ENCODE measurements around the gene KCNG4. TPM values are rescaled to one million over a fixed set of nuclear protein-coding genes. Genes with fewer than 3 reads are reported as not detected.
A peak's percentile ranks its signal among the peaks of the same experiment; 100 is the strongest.
"Not testable (repeated sequence)": the region's sequence is repeated elsewhere in the genome, so short reads cannot be mapped to it uniquely, and the experiment has no call there.

The KCNG4 gene
- total RNA-seq, 1 donor from 2014 or later = not detected

DNA sequence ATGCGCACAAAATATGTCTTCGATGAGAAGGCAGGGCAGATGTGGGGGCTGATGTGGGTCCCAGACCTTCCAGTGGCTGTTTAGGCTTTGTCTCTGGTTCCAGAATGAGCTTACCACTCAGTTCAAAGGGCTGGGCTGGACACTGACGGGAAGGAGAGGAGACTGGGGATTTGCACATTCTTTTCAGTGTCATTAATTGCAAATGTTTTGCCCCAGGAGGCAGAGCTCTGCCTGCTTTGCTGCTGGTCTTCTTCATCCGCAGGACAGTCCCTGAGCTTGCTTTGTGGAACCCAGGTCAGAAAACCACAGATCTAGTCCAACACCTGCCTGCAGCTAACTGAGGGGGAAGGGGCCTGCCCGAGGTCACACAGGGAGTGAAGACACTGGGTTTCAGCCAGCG is 20.9 kb downstream of the KCNG4 start:
- intact Hi-C loops (cut with DNase I) = no loop called here
- DNase-seq = no peak
- no peak for ATAC-seq (ENCODE audit: poor library complexity)

DNA sequence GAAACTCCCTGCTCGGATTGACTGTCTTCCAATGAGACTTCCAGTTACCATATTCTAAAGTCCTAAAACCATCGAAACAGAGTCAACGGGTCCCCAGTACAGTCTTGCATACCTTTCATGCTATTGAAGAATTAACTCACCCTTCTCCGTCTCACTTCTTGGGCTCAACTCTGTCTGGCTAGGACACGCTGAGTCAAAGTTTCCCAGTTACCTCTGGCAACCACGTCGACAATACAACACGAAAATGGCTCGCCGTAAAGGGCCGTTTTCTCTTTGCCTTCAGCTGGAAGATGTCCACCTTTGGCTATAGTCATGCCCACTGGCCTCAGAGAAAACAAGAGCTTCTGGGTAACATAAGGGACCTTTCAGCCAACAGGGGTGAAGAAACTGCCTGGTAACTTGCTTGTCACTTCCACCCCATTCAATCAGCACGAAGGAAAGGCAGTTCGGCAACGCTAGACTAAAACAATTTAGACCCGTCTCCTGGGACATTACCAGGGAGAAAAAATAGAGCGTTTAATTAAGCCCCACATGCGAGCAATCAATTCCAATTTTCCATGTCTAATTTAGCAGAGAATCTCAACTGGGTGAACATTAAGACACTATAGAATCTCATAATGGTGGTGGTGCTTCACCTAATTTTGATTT is 21.5 kb downstream of the KCNG4 start:
- intact Hi-C loops (cut with DNase I) = no loop called here
- DNase-seq (no peak), ATAC-seq (ENCODE audit: poor library complexity) (no peak)

DNA sequence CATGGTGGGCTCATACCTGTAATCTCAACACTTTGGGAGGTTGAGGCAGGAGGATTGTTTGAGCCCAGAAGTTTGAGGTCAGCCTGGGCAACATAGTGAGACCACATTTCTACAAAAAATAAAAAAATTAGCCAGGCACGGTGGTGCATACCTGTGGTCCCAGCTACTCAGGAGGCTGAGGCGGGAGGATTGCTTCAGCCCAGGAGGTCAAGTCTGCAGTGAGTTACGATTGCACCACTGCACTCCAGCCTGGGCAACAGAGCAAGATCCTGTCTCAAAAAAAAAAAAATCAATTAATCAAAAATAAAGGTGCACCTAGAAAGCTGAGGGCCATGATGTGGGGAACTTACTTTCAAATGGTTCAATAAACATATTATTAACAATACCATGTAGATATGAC is 23.7 kb downstream of the KCNG4 start:
- DNase-seq; ATAC-seq (ENCODE audit: poor library complexity); intact Hi-C loops (cut with DNase I): not testable (repeated sequence)

DNA sequence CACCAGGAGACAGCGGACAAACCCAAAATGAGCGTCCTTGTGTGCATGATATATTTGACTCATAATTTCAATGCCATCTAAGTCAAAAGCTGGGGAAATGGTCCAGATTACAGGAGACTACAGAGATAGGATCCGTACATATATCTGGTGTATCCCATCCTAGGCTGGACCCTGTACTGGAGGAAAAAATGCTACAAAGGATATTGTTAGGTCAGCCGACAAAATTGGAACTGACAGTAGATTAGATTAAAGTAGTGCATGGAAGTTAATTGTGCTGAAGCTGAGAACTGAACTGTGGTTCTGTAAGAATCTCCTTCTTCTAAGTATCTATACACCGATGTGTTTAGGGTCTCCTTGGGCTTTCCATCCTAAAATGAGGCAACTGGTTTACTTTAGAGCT is 24.3 kb downstream of the KCNG4 start:
- DNase-seq (no peak), ATAC-seq (ENCODE audit: poor library complexity) (no peak)
- intact Hi-C loops (cut with DNase I) = no loop called here

DNA sequence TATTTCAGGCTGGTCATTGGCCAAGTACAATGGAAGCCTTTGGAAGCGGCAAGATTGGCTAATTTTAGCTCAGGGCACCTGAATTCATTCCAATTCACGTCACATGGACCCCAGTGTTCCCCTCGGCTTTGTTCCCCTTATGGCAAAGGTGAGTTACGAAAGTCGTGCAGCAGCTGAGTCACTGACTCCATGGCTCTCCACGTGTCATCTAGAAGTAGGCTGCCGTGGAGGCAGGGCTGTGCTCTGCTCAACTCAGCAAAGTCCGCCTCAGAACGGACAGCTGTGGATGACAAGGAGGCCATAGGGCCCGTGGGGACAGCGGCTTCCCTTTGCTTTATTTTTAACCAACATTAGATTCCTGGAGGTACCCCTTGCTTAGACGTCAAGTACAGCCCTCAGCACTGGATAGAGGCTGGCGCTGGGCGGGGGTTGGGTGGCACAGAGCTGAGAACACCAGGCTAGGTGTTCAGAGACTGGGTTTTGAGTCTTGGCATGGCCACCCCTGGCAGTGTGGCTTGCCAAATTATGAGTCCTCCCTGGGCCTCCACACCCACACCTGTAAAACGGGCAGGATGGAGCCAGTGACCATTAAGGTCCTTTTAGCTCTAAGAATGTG is 25.3 kb downstream of the KCNG4 start:
- DNase-seq = no peak
- ATAC-seq (ENCODE audit: poor library complexity) = peak; percentile 70
- intact Hi-C loops (cut with DNase I) = no loop called here

DNA sequence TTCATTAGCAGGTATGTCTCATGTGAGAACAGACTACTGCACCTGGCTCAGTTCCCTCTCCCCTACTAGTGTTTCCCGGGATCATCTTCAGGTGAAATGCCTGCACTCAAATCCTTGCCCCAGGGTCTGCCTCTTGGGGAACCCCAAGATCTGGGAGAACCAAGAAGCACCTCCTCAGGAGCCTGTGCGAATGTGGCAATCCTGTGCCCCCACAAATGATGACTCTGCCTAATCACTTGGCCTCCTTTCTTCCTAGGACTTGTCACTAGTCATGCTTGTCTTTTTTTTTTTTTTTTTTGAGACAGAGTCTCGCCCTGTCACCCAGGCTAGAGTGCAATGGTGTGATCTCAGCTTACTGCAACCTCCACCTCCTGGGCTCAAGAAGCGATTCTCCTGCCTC is 27.2 kb downstream of the KCNG4 start:
- ATAC-seq (ENCODE audit: poor library complexity) = no peak
- intact Hi-C loops (cut with DNase I) = no loop called here
- DNase-seq = no peak

DNA sequence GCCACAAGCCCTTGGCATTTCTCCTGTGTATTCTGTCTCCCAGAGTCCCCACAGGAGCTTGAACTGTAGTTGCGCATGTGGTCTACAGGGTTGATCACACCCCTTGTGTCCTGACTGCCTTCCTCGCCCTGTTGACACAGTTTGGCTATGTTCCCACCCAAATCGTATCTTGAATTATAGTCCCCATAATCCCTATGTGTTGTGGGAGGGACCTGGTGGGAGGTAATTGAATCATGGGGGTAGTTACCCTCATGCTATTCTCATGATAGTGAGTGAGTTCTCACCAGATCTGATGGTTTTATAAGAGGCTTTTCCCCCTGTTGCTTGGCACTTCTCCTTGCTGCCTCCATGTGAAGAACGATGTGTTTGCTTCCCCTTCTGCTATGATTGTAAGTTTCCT is 27.7 kb downstream of the KCNG4 start:
- ATAC-seq (ENCODE audit: poor library complexity) (no peak), DNase-seq (no peak)
- intact Hi-C loops (cut with DNase I) = no loop called here

DNA sequence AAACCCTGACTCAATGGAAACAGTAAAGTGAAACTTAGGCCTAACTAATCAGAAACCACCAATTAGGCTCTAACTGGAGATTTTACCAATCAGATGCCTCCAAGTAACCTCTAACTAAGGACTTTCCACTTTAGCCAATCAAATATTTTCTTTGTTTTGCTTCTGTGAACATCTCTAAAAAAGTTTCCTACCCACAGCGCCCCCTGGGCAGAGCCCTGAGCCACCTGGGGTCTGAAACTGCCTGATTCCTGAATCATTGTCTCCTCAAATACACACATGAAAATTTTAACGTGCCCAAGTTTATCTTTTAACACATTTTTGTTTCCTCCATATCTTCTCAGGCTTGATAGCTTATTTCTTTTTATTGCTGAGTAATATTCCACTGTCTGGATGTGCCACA is 29.8 kb downstream of the KCNG4 start:
- no peak for DNase-seq
- no peak for ATAC-seq (ENCODE audit: poor library complexity)
- intact Hi-C loops (cut with DNase I) = no loop called here

DNA sequence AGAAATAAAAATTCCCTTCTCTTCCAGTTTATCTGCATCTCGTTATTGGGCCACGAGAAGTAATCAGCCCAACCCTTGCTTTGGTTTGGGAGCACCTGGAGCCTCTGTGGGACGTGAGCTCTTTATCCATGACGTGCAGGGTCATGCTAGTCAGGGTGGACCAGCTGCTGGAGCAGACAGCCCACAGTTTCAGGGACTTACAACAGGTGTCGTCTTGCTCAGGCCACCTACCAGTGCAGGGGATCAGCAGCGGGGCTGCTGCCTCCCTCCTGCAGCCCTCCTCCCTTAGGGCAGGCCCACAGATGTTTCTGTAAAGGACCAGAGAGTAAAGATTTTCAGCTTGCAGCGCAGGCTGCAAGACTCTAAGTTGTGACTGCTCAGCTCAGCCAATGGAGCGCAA is 31.9 kb downstream of the KCNG4 start:
- intact Hi-C loops (cut with DNase I) = no loop called here
- no peak for ATAC-seq (ENCODE audit: poor library complexity)
- DNase-seq = no peak

DNA sequence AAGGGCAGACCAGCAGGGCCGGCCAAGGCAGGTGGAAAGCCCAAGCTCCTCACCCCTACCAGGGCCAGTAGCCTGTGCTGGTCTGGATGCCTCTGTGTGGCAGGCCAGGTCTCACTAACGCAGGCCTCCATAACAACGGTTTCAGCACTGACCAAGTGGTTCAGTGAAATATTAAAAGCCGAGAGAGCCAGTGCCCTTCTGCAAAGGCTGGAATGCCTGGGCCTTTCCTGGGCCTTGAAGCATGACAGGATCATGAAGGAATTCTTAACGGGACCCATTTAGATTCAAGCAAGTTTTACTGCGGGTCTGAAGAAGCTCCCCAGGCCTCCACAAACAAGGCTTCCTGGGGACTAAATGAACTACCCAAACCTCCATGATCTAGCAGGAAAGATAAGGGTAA is 32.6 kb downstream of the KCNG4 start:
- no peak for ATAC-seq (ENCODE audit: poor library complexity)
- intact Hi-C loops (cut with DNase I) = no loop called here
- no peak for DNase-seq

DNA sequence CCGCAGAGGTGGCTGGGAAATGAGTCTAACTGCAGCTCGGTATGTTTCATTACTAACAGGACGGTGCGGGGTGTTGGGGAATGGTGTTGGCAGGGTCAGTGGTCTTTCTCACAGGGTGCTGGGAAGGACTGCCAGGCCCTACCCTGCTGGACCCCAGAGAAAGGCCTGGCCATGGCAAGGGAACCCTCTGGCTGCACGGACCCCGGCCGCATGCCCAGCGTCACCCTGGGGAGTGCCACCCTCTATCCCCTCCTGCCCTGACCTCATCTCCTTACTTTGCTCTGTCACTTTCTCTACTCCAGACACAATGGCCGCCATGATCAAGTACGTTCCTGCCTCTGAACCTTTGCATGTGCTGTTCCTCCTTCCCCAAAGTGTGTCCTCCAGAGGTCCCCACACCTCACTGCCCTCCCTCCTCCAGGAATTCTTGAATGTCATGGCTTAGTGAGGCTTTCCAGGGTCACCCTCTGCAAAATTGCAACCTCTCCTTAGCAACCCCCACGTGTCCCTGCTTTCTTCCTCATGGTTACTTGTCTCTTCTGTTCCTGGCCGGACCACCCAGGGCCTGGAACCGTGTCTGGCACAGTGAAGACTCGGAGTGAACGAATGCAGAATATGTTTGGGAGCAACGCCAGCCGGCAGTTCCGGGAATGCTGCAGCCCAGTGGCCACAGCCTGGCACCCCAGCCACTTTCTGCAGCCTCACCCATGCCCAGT is 33.7 kb downstream of the KCNG4 start:
- intact Hi-C loops (cut with DNase I) = no loop called here
- DNase-seq (no peak), ATAC-seq (ENCODE audit: poor library complexity) (no peak)

DNA sequence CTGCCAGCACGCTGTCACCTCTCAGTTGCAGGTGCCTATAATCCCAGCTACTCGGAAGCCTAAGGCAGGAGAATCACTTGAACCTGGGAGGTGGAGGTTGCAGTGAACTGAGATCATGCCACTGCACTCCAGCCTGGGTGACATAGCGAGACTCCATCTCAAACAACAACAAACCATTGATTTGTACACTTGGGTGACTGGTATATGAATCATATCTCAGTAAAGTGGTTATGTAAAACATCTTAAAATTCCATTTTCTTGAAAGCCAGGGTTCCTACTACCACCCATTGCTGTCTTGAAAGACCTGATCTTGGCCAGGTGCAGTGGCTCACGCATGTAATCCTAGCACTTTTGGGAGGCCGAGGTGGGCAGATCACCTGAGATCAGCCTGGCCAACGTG is 34.7 kb downstream of the KCNG4 start:
- DNase-seq; intact Hi-C loops (cut with DNase I); ATAC-seq (ENCODE audit: poor library complexity): not testable (repeated sequence)

DNA sequence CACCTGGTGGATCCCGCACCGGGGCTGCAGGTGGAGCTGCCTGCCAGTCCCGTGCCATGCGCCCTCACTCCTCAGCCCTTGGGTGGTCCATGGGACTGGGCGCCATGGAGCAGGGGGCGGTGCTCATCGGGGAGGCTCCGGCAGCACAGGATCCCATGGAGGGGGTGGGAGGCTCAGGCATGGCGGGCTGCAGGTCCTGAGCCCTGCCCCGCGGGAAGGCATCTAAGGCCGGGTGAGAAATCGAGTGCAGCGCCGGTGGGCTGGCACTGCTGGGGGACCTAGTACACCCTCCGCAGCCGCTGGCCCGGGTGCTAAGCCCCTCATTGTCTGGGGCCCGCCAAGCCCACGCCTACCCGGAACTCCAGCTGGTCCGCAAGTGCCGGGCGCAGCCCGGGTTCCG is 35.3 kb downstream of the KCNG4 start:
- ATAC-seq (ENCODE audit: poor library complexity); DNase-seq; intact Hi-C loops (cut with DNase I): not testable (repeated sequence)

DNA sequence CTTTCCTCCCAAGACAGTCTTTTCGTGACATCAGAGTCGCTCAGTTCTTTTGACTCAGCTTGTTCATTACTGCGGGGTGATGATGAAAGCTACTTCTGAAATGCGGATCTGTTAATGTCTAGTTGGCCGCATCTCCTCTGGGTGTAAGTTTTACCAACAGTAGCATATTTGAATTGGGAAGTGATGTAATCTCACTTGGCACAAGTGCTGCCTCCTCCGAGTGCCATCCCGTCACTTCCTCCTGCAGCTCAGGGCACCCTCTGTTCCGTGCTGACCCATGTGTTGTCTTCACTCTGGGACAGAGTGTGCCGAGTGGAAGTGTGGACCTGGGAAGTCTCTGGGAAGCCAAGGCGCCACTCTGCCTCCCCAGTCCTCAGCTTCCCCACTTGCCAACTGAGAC is 40.0 kb downstream of the KCNG4 start:
- ATAC-seq (ENCODE audit: poor library complexity) (peak; percentile 78), DNase-seq (peak; percentile 50)
- intact Hi-C loops (cut with DNase I) = no loop called here

DNA sequence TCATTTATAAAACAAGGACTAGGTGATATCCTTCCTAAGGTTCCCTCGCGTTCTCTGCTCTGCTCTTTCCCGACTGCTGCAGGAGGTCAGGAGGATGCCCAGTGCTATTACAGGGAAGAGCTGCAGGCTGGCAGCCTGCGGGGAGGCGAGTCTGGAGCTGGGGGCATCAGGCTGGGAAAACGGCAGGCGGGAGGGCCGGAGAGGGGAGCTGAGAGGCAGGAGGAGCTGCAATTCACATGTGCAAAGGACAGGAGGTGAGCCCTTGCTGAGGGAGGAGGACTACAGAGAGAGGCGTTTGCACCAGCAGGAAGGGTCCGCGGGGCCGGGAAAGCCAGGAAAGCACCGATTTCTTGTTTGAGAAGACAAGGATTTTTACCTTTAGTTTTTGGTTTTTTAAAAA is 40.7 kb downstream of the KCNG4 start:
- ATAC-seq (ENCODE audit: poor library complexity) (no peak), DNase-seq (no peak)
- intact Hi-C loops (cut with DNase I) = no loop called here

DNA sequence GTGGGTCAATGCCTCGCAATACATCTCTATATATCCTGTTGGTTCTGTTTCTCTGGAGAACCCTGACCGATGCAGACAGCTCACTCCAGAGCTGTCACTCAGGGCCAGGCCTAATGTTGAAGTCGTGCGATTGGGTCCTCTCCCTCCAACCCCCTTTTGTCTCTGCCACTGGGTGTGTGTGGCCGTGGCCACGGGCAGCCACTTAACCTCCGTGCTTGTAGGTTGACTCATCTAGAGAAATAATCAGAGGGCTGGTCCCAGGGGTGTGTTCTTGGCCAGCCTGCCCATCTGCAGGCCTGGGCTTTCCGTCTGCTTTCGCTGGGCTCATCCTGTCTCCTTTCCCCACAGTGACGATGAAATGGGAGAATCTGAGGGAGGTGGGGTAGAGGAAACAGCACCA is 41.4 kb downstream of the KCNG4 start:
- DNase-seq (no peak), ATAC-seq (ENCODE audit: poor library complexity) (no peak)
- intact Hi-C loops (cut with DNase I) = no loop called here

DNA sequence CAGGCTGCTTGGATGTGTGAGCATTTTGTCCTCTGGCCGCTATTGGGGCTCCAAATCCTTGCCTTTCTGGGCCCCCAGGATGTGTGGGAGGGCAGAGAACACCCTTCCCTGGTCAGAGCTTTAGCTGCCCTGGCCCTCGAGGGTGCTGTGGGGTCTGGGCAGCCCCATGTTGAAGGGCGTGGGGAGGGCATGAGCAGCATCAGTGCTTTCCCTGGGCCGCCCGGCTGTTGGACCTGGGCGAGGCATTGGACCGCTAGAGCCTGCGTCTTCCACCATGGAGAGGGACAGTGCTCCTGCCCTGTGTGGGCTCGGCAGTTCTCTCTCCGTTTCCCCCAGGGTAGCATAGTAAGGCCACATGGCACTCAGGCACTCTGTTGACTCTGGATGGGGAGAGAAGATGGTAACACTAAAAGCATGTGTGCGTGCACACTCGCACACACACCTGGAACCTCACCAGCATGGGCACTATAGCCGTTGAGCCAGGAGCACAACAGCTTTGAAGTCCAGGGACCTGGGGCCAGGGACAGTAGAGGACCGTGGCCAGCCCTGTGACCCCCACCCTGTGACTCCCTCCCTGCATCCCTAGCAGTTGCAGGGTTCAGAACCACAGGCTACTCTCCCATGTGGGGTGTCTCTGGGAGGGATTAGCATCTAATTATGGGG is 42.2 kb downstream of the KCNG4 start:
- intact Hi-C loops (cut with DNase I) = no loop called here
- ATAC-seq (ENCODE audit: poor library complexity) (no peak), DNase-seq (no peak)

DNA sequence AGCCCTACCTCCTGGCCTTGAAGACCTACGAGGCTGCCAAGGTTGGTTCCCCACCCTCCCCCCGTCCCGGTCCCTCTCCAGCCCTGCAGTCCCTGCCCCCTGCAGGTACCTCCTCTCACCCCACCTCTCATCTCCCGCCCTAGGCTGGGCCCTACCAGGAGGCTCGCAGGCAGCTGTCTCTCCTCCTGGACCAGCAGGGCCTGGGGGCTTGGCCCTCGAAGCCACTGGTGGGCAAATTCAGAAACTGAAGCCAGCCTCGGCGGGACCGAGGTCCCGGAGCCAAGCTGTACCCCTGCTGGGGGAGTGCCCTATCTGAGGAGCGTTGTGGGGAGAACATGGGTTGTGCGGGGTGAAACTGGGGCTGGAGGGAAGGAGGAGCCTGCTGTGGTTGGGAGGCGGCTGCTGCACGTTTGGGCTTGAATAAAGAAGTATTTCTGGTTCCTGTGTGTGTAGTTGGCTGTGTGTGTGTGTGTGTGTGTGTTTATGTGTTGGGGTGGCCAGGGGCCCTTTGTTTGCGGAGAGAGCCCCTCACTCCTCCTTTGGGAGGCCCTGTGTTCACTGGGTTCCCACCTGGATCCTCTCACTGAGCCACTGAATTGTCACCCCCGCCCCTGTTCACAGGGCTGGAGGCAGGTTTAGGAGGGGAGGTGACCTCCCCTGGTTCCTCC is 43.0 kb downstream of the KCNG4 start:
- DNase-seq (no peak), ATAC-seq (ENCODE audit: poor library complexity) (no peak)
- intact Hi-C loops (cut with DNase I) = no loop called here

DNA sequence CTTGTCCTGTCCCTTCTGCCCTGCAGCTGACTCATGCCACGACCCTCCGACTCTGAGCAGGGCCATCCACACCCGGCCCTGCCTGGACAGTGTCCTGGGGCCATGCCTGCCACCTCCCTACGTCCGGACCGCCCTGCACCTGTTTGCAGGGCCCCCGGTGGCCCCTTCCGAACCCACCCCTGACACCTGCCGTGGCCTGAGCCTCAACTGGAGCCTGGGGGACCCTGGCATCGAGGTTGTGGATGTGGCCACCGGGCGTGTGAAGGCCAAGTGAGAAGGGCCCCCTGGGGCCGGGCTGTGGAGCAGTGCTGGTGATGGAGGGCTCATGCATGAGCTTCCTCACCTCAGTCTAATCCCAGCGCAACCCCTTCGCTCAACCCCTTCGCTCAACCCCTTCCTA is 43.7 kb downstream of the KCNG4 start:
- intact Hi-C loops (cut with DNase I) = no loop called here
- ATAC-seq (ENCODE audit: poor library complexity) (no peak), DNase-seq (no peak)
